B cell (primary cell): ENCODE data around the gene SLC2A6. TPM values are rescaled to one million over a fixed set of nuclear protein-coding genes. Genes with fewer than 3 reads are reported as not detected.

Experiments
- ATAC-seq: fragments of 200-7000 bp; cut with Tn5 transposase; one replicate; pipeline ENCODE4 v1.10.0; 2021; ENCODE audit warnings: low read depth, mild to moderate bottlenecking, moderate number of reproducible peaks, moderate library complexity
- CTCF ChIA-PET: fragments of 350-600 bp; sonication (Branson Sonifier 250); formaldehyde crosslinking; loops from one replicate; lab custom pipeline; 2021; ENCODE audit warnings: antibody characterized with exemption, inconsistent platforms; lab: Charles Lee
- POLR2A ChIA-PET: fragments of 350-600 bp; sonication (Branson Sonifier 250); formaldehyde crosslinking; loops from one replicate; lab custom pipeline; 2021; ENCODE audit warnings: antibody characterized with exemption; lab: Charles Lee
- DNase-seq: peaks from one replicate; pipeline ENCODE4 v3.0.0; 2013
- H2AFZ ChIP-seq: 2 replicates; pipeline ENCODE4 v1.6.1; 2012; ENCODE audit warnings: mild to moderate bottlenecking, low read depth, low read length; ENCODE audit not compliant: insufficient read depth, poor library complexity, severe bottlenecking
- H3K27ac ChIP-seq, 2 donors: 1 replicate in 1 of 2; 2 replicates in 1 of 2; pipeline ENCODE4 v1.5.1; 2012 to 2013; ENCODE audit warnings: low read length in 2 of 2, mild to moderate bottlenecking in 2 of 2, moderate library complexity in 1 of 2
- H3K27me3 ChIP-seq, 4 experiments: fragments of 200-600 bp in 1 of 4; sonication (generic) in 1 of 4; replicated peaks in 1 of 4; 1 replicate in 2 of 4; 2 replicates in 2 of 4; pipeline versions ENCODE4 v1.6.1 to v1.7.0; 2013 to 2016; ENCODE audit warnings: low read length in 3 of 4, mild to moderate bottlenecking in 2 of 4, mixed read lengths in 1 of 4, moderate library complexity in 1 of 4; ENCODE audit not compliant: insufficient read depth in 4 of 4, control insufficient read depth in 3 of 4; ENCODE audit errors: control extremely low read depth in 1 of 4
- H3K36me3 ChIP-seq, 2 experiments: replicated peaks in 1 of 2; 1 replicate in 1 of 2; 2 replicates in 1 of 2; pipeline versions ENCODE4 v1.6.1 to v1.7.1; 2013; ENCODE audit warnings: low read length in 1 of 2; ENCODE audit not compliant: insufficient read depth in 2 of 2, control insufficient read depth in 1 of 2; ENCODE audit errors: control extremely low read depth in 1 of 2, extremely low read depth in 1 of 2
- H3K4me1 ChIP-seq, 2 donors: fragments of 200-600 bp in 1 of 2; sonication (generic) in 1 of 2; 1 replicate in 1 of 2; 2 replicates in 1 of 2; pipeline versions ENCODE4 v1.5.1 to v1.6.1; 2013 to 2017; ENCODE audit warnings: low read length in 2 of 2; ENCODE audit not compliant: control insufficient read depth in 2 of 2, insufficient read depth in 2 of 2
- H3K4me2 ChIP-seq: replicated peaks from 2 replicates; pipeline ENCODE3; 2012; ENCODE audit warnings: mild to moderate bottlenecking, low read depth, low read length; ENCODE audit not compliant: poor library complexity, severe bottlenecking
- H3K4me3 ChIP-seq, 5 experiments: fragments of 200-600 bp in 1 of 5; sonication (generic) in 1 of 5; 1 replicate in 3 of 5; 2 replicates in 2 of 5; pipeline versions ENCODE4 v1.5.1 to v1.7.0; 2011 to 2016; ENCODE audit warnings: low read length in 4 of 5, mild to moderate bottlenecking in 4 of 5, low read depth in 2 of 5, control low read depth in 1 of 5, moderate library complexity in 1 of 5; ENCODE audit not compliant: insufficient read depth in 1 of 5; ENCODE audit errors: control extremely low read depth in 1 of 5, extremely low read depth in 1 of 5
- H3K79me2 ChIP-seq: fragments of 200-600 bp; sonication (generic); one replicate; pipeline ENCODE4 v1.6.0; 2016; ENCODE audit warnings: low read length; ENCODE audit not compliant: control insufficient read depth, insufficient read depth
- H3K9ac ChIP-seq: fragments of 200-600 bp; sonication (generic); 2 replicates; pipeline ENCODE4 v1.6.1; 2017; ENCODE audit warnings: mild to moderate bottlenecking, low read length, moderate library complexity
- H3K9me3 ChIP-seq, 3 donors: one replicate each; pipeline versions ENCODE4 v1.6.1 to v1.7.1; 2013; ENCODE audit warnings: low read length in 2 of 3; ENCODE audit not compliant: control insufficient read depth in 2 of 3, insufficient read depth in 1 of 3; ENCODE audit errors: control extremely low read depth in 1 of 3
- H4K20me1 ChIP-seq: 2 replicates; pipeline ENCODE4 v1.6.0; 2012; ENCODE audit warnings: mild to moderate bottlenecking, low read length; ENCODE audit not compliant: insufficient read depth, control insufficient read depth, poor library complexity, severe bottlenecking
- H3K27ac Mint-ChIP-seq: one replicate; pipeline ENCODE4 v1.8.0; 2021; ENCODE audit warnings: mixed read lengths
- H3K27me3 Mint-ChIP-seq: one replicate; pipeline ENCODE4 v1.8.0; 2021; ENCODE audit warnings: mixed read lengths
- H3K4me1 Mint-ChIP-seq: one replicate; pipeline ENCODE4 v1.8.0; 2021; ENCODE audit warnings: mixed read lengths
- H3K4me3 Mint-ChIP-seq: one replicate; pipeline ENCODE4 v1.8.0; 2021; ENCODE audit warnings: mixed read lengths
- H3K9me3 Mint-ChIP-seq: one replicate; pipeline ENCODE4 v1.8.0; 2022; ENCODE audit warnings: mixed read lengths; ENCODE audit not compliant: insufficient read depth
- EZH2 ChIP-seq: IDR thresholded peaks from 2 replicates; pipeline ENCODE4 v1.6.1; 2012; ENCODE audit warnings: borderline replicate concordance, low read depth, mild to moderate bottlenecking, moderate library complexity, low read length; ENCODE audit not compliant: insufficient read depth, poor library complexity, severe bottlenecking
- WGBS: methylation state at CpG from one replicate; pipeline ENCODE4 v1.1.5; 2013; ENCODE audit warnings: missing lambda C conversion rate; ENCODE audit not compliant: insufficient coverage; 5-methylcytosine and 5-hydroxymethylcytosine counted together
- intact Hi-C: fragments of 100-400 bp; cut with micrococcal nuclease; formaldehyde crosslinking; loops from one replicate; pipeline ENCODE4 v1.10.0; 2022
- polyA plus RNA-seq: library from polyadenylated mRNA; depleted of rRNA; stranded (reverse); fragments of >200 nt; gene quantifications from 2 replicates; pipeline ENCODE4 v1.2.3, GENCODE V29; 2012
- total RNA-seq, 2 donors: library from RNA; stranded (reverse); fragments of 120-200 nt in 1 of 2; gene quantifications; 1 replicate in 1 of 2; 2 replicates in 1 of 2; pipeline versions ENCODE4 v1.2.3 to v1.2.4, GENCODE V29; 2013 to 2022
- TF ChIP-seq, protein P1 (sequence below): fragments of 200-600 bp; IDR thresholded peaks from one replicate; pipeline ENCODE4 v1.8.0; 2022; ENCODE audit warnings: antibody characterized with exemption, mild to moderate bottlenecking

SLC2A6 gene
- total and polyA plus RNA-seq, 2 donors (not counting 1 experiment from before 2014, with no cell fraction given), result 51.8 to 108 TPM

GRCh38 chr9:133421615-133422542, 57.0 kb downstream of the SLC2A6 start, which contains the start of gene ADAMTS13:
Gene ADAMTS13, plus strand, starts transcription at chr9:133422367. Its CDS starts 77 bp downstream, at chr9:133422444.
- CTCF ChIA-PET, result interaction anchor here (1.0 to 1.2 kb wide), 3 partner anchors 25 to 236 kb away, joined by 3 to 4 read pairs (median 3); partner anchors contain the start of gene CACFD1
- 77% methylated on average over 23 of the region's 23 CpGs for WGBS
- no peak within 1 kb of the TSS for H3K4me3 ChIP-seq

More at GRCh38 chr9:133421615-133422542, 57.0 kb downstream of the SLC2A6 start, which contains the start of gene ADAMTS13:
- H3K27me3 Mint-ChIP-seq, result peaks cover 3% of the 10 kb centered on the region
- Histone ChIP-seq H3K79me2 (peaks cover 9% of the 10 kb centered on the region), H3K27me3 (peaks cover 0 to 7% (median 2%) of the 10 kb centered on the region in 4 experiments), H4K20me1 (peaks cover 3% of the 10 kb centered on the region), H3K4me1 (peaks cover 19 to 44% of the 10 kb centered on the region in 2 donors), H3K27ac (peak within 1 kb of the TSS; percentile 80 to 95), H3K9me3 (peaks cover 0 to 7% (median 0%) of the 10 kb centered on the region in 3 donors), H2AFZ (peak within 1 kb of the TSS; percentile 52), H3K4me2 (no peak within 1 kb of the TSS), H3K36me3 (no peaks in the 10 kb centered on the region), H3K9ac (no peak within 1 kb of the TSS)
- H3K4me3 Mint-ChIP-seq, result peak within 1 kb of the TSS; percentile 5
- TF ChIP-seq, protein P1, sequence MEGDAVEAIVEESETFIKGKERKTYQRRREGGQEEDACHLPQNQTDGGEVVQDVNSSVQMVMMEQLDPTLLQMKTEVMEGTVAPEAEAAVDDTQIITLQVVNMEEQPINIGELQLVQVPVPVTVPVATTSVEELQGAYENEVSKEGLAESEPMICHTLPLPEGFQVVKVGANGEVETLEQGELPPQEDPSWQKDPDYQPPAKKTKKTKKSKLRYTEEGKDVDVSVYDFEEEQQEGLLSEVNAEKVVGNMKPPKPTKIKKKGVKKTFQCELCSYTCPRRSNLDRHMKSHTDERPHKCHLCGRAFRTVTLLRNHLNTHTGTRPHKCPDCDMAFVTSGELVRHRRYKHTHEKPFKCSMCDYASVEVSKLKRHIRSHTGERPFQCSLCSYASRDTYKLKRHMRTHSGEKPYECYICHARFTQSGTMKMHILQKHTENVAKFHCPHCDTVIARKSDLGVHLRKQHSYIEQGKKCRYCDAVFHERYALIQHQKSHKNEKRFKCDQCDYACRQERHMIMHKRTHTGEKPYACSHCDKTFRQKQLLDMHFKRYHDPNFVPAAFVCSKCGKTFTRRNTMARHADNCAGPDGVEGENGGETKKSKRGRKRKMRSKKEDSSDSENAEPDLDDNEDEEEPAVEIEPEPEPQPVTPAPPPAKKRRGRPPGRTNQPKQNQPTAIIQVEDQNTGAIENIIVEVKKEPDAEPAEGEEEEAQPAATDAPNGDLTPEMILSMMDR, result no peak
- no peak for TF ChIP-seq EZH2
- peak; percentile 58 for DNase-seq
- ATAC-seq, result no peak
- H3K27ac Mint-ChIP-seq, result peak within 1 kb of the TSS; percentile 94
- intact Hi-C loops, result loop anchor here (2.0 kb wide), 1 partner anchor 45 kb away; the partner anchor contains the start of genes STKLD1 and SURF4
- H3K4me1 Mint-ChIP-seq, result peaks cover 40% of the 10 kb centered on the region
- H3K9me3 Mint-ChIP-seq, result peaks cover 4% of the 10 kb centered on the region
- POLR2A ChIA-PET, result interaction anchor here (0.6 kb wide), 1 partner anchor 102 kb away, joined by 5 read pairs; no protein-coding TSS in a partner anchor

Other genes starting within 250 kb of the SLC2A6 start
- not detected in 2 replicates for gene ABO, start 203.9 kb downstream of the SLC2A6 start, total RNA-seq
- not detected in 2 replicates for gene ABO, start 203.9 kb downstream of the SLC2A6 start, polyA plus RNA-seq
- gene SURF6, start 142.9 kb downstream of the SLC2A6 start, total RNA-seq, result 24.8 and 25.9 TPM in 2 replicates
- 14.7 and 24.4 TPM in 2 replicates for gene SURF6, start 142.9 kb downstream of the SLC2A6 start, polyA plus RNA-seq
- gene MED22, start 131.0 kb downstream of the SLC2A6 start, total RNA-seq, result 50.4 and 56.9 TPM in 2 replicates
- 33.9 and 44.9 TPM in 2 replicates for gene MED22, start 131.0 kb downstream of the SLC2A6 start, polyA plus RNA-seq
- 2,342 and 2,407 TPM in 2 replicates for gene RPL7A, start 130.9 kb downstream of the SLC2A6 start, total RNA-seq
- gene RPL7A, start 130.9 kb downstream of the SLC2A6 start, polyA plus RNA-seq, result 3,489 and 3,937 TPM in 2 replicates
- 44.1 and 56.2 TPM in 2 replicates for gene SURF1, start 122.6 kb downstream of the SLC2A6 start, total RNA-seq
- 46.7 and 54.5 TPM in 2 replicates for gene SURF1, start 122.6 kb downstream of the SLC2A6 start, polyA plus RNA-seq
- 16.9 and 17.1 TPM in 2 replicates for gene SURF2, start 122.5 kb downstream of the SLC2A6 start, total RNA-seq
- gene SURF2, start 122.5 kb downstream of the SLC2A6 start, polyA plus RNA-seq, result 14.0 and 17.3 TPM in 2 replicates
- gene SURF4, start 103.0 kb downstream of the SLC2A6 start, total RNA-seq, result 43.8 and 44.1 TPM in 2 replicates
- gene SURF4, start 103.0 kb downstream of the SLC2A6 start, polyA plus RNA-seq, result 34.7 and 44.9 TPM in 2 replicates
- gene STKLD1, start 102.7 kb downstream of the SLC2A6 start, total RNA-seq, result 1.1 and 2.7 TPM in 2 replicates
- 0.18 and 0.79 TPM in 2 replicates for gene STKLD1, start 102.7 kb downstream of the SLC2A6 start, polyA plus RNA-seq
- gene REXO4, start 61.1 kb downstream of the SLC2A6 start, total RNA-seq, result 37.1 and 39.9 TPM in 2 replicates
- 22.2 and 25.0 TPM in 2 replicates for gene REXO4, start 61.1 kb downstream of the SLC2A6 start, polyA plus RNA-seq
- 2.5 and 3.3 TPM in 2 replicates for gene ADAMTS13, start 56.7 kb downstream of the SLC2A6 start, total RNA-seq
- 4.9 and 5.7 TPM in 2 replicates for gene ADAMTS13, start 56.7 kb downstream of the SLC2A6 start, polyA plus RNA-seq
- gene CACFD1, start 19.1 kb downstream of the SLC2A6 start, total RNA-seq, result 31.1 and 37.1 TPM in 2 replicates
- 19.6 and 27.4 TPM in 2 replicates for gene CACFD1, start 19.1 kb downstream of the SLC2A6 start, polyA plus RNA-seq
- not detected in 2 replicates for gene MYMK, start 45.9 kb upstream of the SLC2A6 start, total RNA-seq
- not detected in 2 replicates for gene MYMK, start 45.9 kb upstream of the SLC2A6 start, polyA plus RNA-seq
- gene ADAMTSL2, start 55.6 kb upstream of the SLC2A6 start, total RNA-seq, result not detected in 2 replicates
- gene ADAMTSL2, start 55.6 kb upstream of the SLC2A6 start, polyA plus RNA-seq, result 0.03 TPM in 1 of 2 replicates, not detected in the other
- not detected in 2 replicates for gene FAM163B, start 130.3 kb upstream of the SLC2A6 start, total RNA-seq
- gene FAM163B, start 130.3 kb upstream of the SLC2A6 start, polyA plus RNA-seq, result not detected in 2 replicates
- not detected in 2 replicates for gene DBH, start 157.3 kb upstream of the SLC2A6 start, total RNA-seq
- not detected in 2 replicates for gene DBH, start 157.3 kb upstream of the SLC2A6 start, polyA plus RNA-seq